Trophoblast cell (in vitro differentiated cells and primary cell): Measurements from ENCODE around the gene ZKSCAN5.

Experiments used
- DNase-seq, 2 donors: peaks; one replicate each; pipeline ENCODE4 v3.0.0-alpha.2; 2016
- H2AFZ ChIP-seq: 2 replicates; pipeline ENCODE4 v1.6.1; 2013; ENCODE audit warnings: low read length, moderate library complexity, mild to moderate bottlenecking; ENCODE audit not compliant: insufficient read depth, poor library complexity
- H2AK5ac ChIP-seq: 2 replicates; pipeline ENCODE4 v1.6.1; 2013; ENCODE audit warnings: mild to moderate bottlenecking, low read length
- H2BK120ac ChIP-seq: 2 replicates; pipeline ENCODE4 v1.6.1; 2013; ENCODE audit warnings: low read length, mild to moderate bottlenecking, moderate library complexity; ENCODE audit not compliant: insufficient read depth, poor library complexity
- H2BK12ac ChIP-seq: 2 replicates; pipeline ENCODE4 v1.6.1; 2013; ENCODE audit warnings: mild to moderate bottlenecking, low read length, moderate library complexity
- H2BK5ac ChIP-seq: 2 replicates; pipeline ENCODE4 v1.6.1; 2013; ENCODE audit warnings: low read length, low read depth, moderate library complexity, mild to moderate bottlenecking; ENCODE audit not compliant: poor library complexity
- H3K14ac ChIP-seq: 2 replicates; pipeline ENCODE4 v1.6.1; 2013; ENCODE audit warnings: mild to moderate bottlenecking, low read length
- H3K18ac ChIP-seq: 2 replicates; pipeline ENCODE4 v1.6.1; 2013; ENCODE audit warnings: mild to moderate bottlenecking, low read length
- H3K23ac ChIP-seq: 2 replicates; pipeline ENCODE4 v1.6.1; 2013; ENCODE audit warnings: low read length
- H3K27ac ChIP-seq: 2 replicates; pipeline ENCODE4 v1.5.1; 2013; ENCODE audit warnings: low read depth, mild to moderate bottlenecking, inconsistent platforms, low read length, moderate library complexity
- H3K27me3 ChIP-seq: 2 replicates; pipeline ENCODE4 v1.6.1; 2013; ENCODE audit warnings: inconsistent platforms, mild to moderate bottlenecking, low read length, moderate library complexity; ENCODE audit not compliant: insufficient read depth
- H3K36me3 ChIP-seq, 2 experiments: 1 replicate in 1 of 2; 2 replicates in 1 of 2; pipeline ENCODE4 v1.6.1; 2013; ENCODE audit warnings: low read length in 2 of 2, mild to moderate bottlenecking in 2 of 2, moderate library complexity in 1 of 2; ENCODE audit not compliant: insufficient read depth in 2 of 2, control insufficient read depth in 1 of 2
- H3K4ac ChIP-seq: 2 replicates; pipeline ENCODE4 v1.6.1; 2013; ENCODE audit warnings: low read depth, mild to moderate bottlenecking, low read length, moderate library complexity
- H3K4me1 ChIP-seq, 2 experiments: 1 replicate in 1 of 2; 2 replicates in 1 of 2; pipeline ENCODE4 v1.6.1; 2013; ENCODE audit warnings: low read length in 2 of 2, mild to moderate bottlenecking in 2 of 2, moderate library complexity in 1 of 2; ENCODE audit not compliant: insufficient read depth in 2 of 2, control insufficient read depth in 1 of 2
- H3K4me2 ChIP-seq: 2 replicates; pipeline ENCODE4 v1.6.1; 2013; ENCODE audit warnings: inconsistent platforms, mild to moderate bottlenecking, low read length, moderate library complexity
- H3K4me3 ChIP-seq: 2 replicates; pipeline ENCODE4 v1.5.1; 2013; ENCODE audit warnings: mild to moderate bottlenecking, low read depth, low read length, inconsistent platforms
- H3K79me1 ChIP-seq: one replicate; pipeline ENCODE4 v1.6.1; 2013; ENCODE audit warnings: low read length
- H3K79me2 ChIP-seq: 2 replicates; pipeline ENCODE4 v1.6.1; 2013; ENCODE audit warnings: low read length, mild to moderate bottlenecking; ENCODE audit not compliant: control insufficient read depth, insufficient read depth, poor library complexity
- H3K9ac ChIP-seq: 2 replicates; pipeline ENCODE4 v1.6.1; 2013; ENCODE audit warnings: mild to moderate bottlenecking, low read length
- H3K9me3 ChIP-seq: 2 replicates; pipeline ENCODE4 v1.6.1; 2013; ENCODE audit warnings: low read depth, mild to moderate bottlenecking, control low read depth, inconsistent platforms, low read length; ENCODE audit not compliant: insufficient read depth
- H4K12ac ChIP-seq: 2 replicates; pipeline ENCODE4 v1.6.1; 2013; ENCODE audit warnings: low read depth, mild to moderate bottlenecking, low read length, moderate library complexity
- H4K8ac ChIP-seq: 2 replicates; pipeline ENCODE4 v1.6.1; 2013; ENCODE audit warnings: low read depth, mild to moderate bottlenecking, low read length, moderate library complexity
- H4K91ac ChIP-seq: one replicate; pipeline ENCODE4 v1.6.1; 2013; ENCODE audit warnings: low read depth, mild to moderate bottlenecking, low read length, moderate library complexity
- WGBS: extraction: QIAGEN DNeasy Blood & Tissue Kit; methylation state at CpG from one replicate; pipeline ENCODE4 v1.1.7; 2013; ENCODE audit warnings: missing lambda C conversion rate; ENCODE audit not compliant: insufficient read length, insufficient coverage; ENCODE audit errors: extremely low coverage; 5-methylcytosine and 5-hydroxymethylcytosine counted together

Gene ZKSCAN5

GRCh38 chr7:99560834-99561736 is 56.6 kb downstream of the ZKSCAN5 start:
- Histone ChIP-seq H3K4me3 (no peak overlapping the region), H3K79me1 (peaks cover 15% of the 10 kb centered on the region), H3K4me1 (peaks cover 6 to 7% of the 10 kb centered on the region in 2 experiments), H3K4ac (peak overlapping the region; percentile 86), H2BK120ac (no peak overlapping the region), H3K27ac (peak overlapping the region; percentile 2), H2AFZ (no peak overlapping the region), H3K9ac (no peak overlapping the region), H4K12ac (no peak overlapping the region), H3K79me2 (peaks cover 17% of the 10 kb centered on the region), H3K27me3 (no peaks in the 10 kb centered on the region), H4K8ac (no peak overlapping the region), H2AK5ac (no peak overlapping the region), H3K9me3 (no peaks in the 10 kb centered on the region), H2BK5ac (no peak overlapping the region), H2BK12ac (no peak overlapping the region), H3K23ac (no peak overlapping the region), H3K18ac (no peak overlapping the region), H3K4me2 (no peak overlapping the region), H3K36me3 (peaks cover 22 to 42% of the 10 kb centered on the region in 2 experiments), H3K14ac (no peak overlapping the region), H4K91ac (peak overlapping the region; percentile 19)
- WGBS: no CpG with 5 or more reads among the region's 7 CpGs
- no peak for DNase-seq

- DNase-seq: no peak
These were observed 57.2 kb downstream of the ZKSCAN5 start for GRCh38 chr7:99561737-99562051.

DNA sequence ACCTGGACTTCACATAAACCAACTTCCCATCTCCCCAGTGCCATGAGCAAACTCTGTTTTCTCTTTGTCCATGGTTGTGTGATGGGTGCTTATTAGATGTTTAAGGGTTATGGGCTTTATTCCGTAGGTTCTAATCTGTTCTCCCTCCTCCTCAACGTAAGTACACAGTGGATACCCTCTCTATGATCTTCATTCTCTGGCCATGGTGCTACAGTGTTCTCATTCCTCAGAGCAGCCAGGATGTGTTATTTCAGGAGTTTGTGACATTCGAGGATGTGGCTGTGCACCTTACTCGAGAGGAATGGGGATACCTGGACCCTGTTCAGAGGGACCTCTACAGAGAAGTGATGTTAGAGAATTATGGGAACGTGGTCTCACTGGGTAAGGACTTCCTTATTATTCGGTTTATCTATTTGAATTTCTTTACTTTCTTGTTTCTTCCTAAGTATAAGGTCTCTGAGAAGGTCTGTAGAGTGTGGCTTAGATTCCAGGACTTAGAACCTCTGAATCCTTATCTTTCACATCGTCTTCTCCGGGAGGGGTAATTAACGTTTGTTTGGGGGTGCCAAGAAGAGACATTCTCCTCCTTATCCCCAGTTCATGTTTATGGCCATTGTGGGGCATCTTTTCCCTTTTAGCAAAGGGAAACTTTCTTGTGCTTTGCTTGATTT is 57.8 kb downstream of the ZKSCAN5 start:
- Histone ChIP-seq H3K14ac (no peak overlapping the region), H2BK5ac (no peak overlapping the region)

More at GRCh38 chr7:99561737-99562051, 57.2 kb downstream of the ZKSCAN5 start:
- Histone ChIP-seq H2AFZ (no peak overlapping the region), H4K91ac (no peak overlapping the region), H3K9me3 (no peaks in the 10 kb centered on the region), H3K9ac (no peak overlapping the region), H3K4me2 (no peak overlapping the region), H3K4ac (no peak overlapping the region), H3K79me2 (peaks cover 17% of the 10 kb centered on the region), H3K27ac (peak overlapping the region; percentile 2), H4K8ac (no peak overlapping the region), H4K12ac (no peak overlapping the region), H2BK12ac (no peak overlapping the region), H3K23ac (no peak overlapping the region), H3K4me3 (no peak overlapping the region), H2AK5ac (no peak overlapping the region), H3K4me1 (peaks cover 6 to 7% of the 10 kb centered on the region in 2 experiments), H3K18ac (peak overlapping the region; percentile 14), H3K79me1 (peaks cover 15% of the 10 kb centered on the region), H3K36me3 (peaks cover 21 to 41% of the 10 kb centered on the region in 2 experiments), H3K14ac (no peak overlapping the region), H3K27me3 (no peaks in the 10 kb centered on the region), H2BK5ac (no peak overlapping the region), H2BK120ac (no peak overlapping the region)
- no CpG with 5 or more reads among the region's 2 CpGs for WGBS

DNA sequence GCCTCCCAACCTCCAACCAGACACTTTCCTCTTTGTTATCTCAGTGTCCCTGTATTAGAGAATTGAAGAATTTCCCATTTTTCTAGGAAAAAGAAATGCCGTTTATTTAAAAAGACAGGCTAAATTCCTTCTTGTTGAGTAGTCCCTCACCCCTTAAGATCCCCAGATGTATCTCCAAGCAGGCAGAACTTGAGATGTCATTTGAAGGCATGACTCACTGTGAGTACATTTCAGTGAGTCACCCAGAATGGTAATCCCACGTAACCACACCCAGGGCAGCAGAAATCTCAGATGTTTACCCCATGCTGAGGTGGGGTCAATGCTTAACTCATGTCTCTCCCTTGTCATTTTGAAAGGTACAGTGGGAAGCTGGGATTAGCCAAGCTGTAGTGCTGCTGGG is 58.4 kb downstream of the ZKSCAN5 start:
- Histone ChIP-seq H3K4me2 (no peak overlapping the region), H3K4me3 (no peak overlapping the region), H3K23ac (no peak overlapping the region), H3K14ac (no peak overlapping the region), H2BK120ac (no peak overlapping the region), H4K12ac (no peak overlapping the region), H3K4me1 (peaks cover 4 to 7% of the 10 kb centered on the region in 2 experiments), H4K8ac (no peak overlapping the region), H3K4ac (no peak overlapping the region), H2BK12ac (no peak overlapping the region), H4K91ac (no peak overlapping the region), H3K36me3 (peaks cover 21 to 39% of the 10 kb centered on the region in 2 experiments), H3K79me2 (peaks cover 15% of the 10 kb centered on the region), H2BK5ac (no peak overlapping the region), H3K9me3 (no peaks in the 10 kb centered on the region), H3K9ac (no peak overlapping the region), H3K27me3 (no peaks in the 10 kb centered on the region), H3K27ac (peak overlapping the region; percentile 24), H3K18ac (no peak overlapping the region), H2AK5ac (no peak overlapping the region), H2AFZ (no peak overlapping the region), H3K79me1 (peaks cover 14% of the 10 kb centered on the region)
- DNase-seq: peak; percentile 86 to 94
- WGBS: no CpG with 5 or more reads among the region's 2 CpGs

More for the DNA sequence above, 57.8 kb downstream of the ZKSCAN5 start:
- H3K27me3 ChIP-seq: no peaks in the 10 kb centered on the region
- H2BK12ac ChIP-seq: no peak overlapping the region
- H3K4ac ChIP-seq: no peak overlapping the region
- no peak overlapping the region for H3K4me3 ChIP-seq
- H3K36me3 ChIP-seq: peaks cover 21 to 39% of the 10 kb centered on the region in 2 experiments
- no peak overlapping the region for H2AFZ ChIP-seq
- peaks cover 15% of the 10 kb centered on the region for H3K79me1 ChIP-seq
- no peak overlapping the region for H4K91ac ChIP-seq
- no peak overlapping the region for H2AK5ac ChIP-seq
- H3K9me3 ChIP-seq: no peaks in the 10 kb centered on the region
- H3K79me2 ChIP-seq: peaks cover 17% of the 10 kb centered on the region
- no peak for DNase-seq
- no peak overlapping the region for H4K8ac ChIP-seq
- no peak overlapping the region for H2BK120ac ChIP-seq
- peak overlapping the region; percentile 24 for H3K27ac ChIP-seq
- no peak overlapping the region for H4K12ac ChIP-seq
- H3K18ac ChIP-seq: no peak overlapping the region
- no CpG with 5 or more reads among the region's 9 CpGs for WGBS
- no peak overlapping the region for H3K4me2 ChIP-seq
- no peak overlapping the region for H3K9ac ChIP-seq
- no peak overlapping the region for H3K23ac ChIP-seq
- peaks cover 4 to 7% of the 10 kb centered on the region in 2 experiments for H3K4me1 ChIP-seq
